Stimulated activated CD4-positive, alpha-beta T cell treated with anti-CD3 and anti-CD28 coated beads, Interleukin-4, amount 100 ng/mL, for 1 hour (primary cell): ENCODE data around the gene PHLDA3.
"Not testable (repeated sequence)": the region's sequence is repeated elsewhere in the genome, so short reads cannot be mapped to it uniquely, and the experiment has no call there.

Experiments
- DNase-seq: peaks from one replicate; pipeline ENCODE4 v3.0.0-alpha.2; 2020

The PHLDA3 gene

DNA sequence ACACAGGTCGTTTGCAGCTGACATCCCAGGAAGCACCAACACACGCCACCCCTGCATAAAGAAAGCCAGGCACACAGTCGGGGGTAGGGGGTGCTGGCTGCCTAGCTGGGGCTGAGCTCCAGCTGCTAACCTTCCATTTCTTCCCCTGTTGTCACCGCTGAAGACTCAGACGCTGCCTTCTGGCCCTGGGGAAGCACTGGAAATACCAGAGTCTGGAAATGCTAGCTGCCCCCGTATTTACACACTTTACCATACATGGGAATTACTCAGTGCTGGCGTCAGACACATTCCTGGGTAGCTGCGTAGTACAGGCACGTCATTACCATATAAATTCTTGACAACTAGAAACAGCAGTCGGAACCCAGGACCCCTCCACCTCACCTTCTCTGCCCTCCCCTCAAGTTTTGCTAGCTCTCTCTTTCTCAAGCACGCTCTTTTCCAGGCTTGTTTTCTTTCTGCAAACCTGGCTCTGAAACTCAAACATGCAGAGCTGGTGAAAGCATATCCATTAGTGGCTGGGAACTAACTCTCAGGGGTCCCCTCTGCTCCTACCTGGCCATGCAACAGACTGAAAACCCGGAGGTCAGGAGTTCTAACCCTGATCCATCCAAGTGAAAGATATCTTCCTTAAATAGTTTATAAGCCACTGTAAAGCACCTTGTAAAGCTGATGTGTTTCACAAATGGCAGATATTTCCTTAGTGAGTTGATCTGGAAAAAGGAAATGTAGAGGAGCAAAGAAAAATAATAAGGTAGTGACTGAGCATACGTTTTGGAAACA lies 34.6 kb upstream of the PHLDA3 start:
- no peak for DNase-seq

DNA sequence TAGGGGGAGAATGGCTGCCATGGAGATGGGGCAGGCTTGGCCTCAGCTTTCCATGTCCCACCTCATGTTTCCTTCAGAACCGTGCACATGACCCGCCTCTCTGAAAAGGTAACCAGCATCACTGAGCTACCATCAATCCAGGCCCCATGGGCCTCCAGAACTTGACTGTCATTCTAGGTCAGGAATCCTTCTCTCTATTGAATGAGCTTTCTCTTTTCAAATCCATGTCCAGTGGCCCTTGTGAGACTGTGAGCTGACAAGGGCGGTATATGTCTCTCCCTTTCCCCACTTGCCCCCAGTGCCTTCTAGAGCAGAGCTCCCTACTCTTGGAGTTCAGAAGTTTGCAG lies 33.5 kb upstream of the PHLDA3 start:
- DNase-seq = no peak

DNA sequence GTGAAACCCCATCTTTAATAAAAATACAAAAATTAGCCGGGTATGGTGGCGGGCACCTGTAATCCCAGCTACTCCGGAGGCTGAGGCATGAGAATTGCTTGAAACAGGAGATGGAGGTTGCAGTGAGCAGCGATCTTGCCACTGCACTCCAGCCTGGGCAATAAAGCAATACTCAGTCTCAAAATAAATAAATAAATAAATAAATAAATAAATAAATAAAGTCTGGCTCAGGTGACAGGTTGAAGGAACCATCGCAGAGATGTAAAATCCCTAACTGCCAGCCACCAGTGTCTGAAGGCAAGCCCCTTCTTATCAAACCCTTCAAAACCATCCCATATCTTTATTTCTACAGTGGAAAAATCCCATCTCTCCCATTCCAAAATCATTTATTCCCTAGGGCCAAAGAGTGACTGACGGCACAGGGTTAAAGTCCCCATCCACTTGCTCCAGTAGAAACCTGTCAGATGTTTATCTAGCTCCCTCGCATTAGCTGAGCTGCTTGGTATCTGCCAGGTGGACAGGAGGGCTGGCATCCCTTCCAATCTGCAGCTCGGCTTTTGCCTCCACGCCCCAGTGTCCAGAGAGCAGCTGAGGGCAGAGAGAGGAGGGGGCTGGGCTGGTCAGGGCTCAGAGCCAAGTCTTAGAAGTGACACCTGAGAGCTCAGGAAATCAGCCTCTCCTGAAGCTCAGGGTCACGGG lies 33.0 kb upstream of the PHLDA3 start:
- DNase-seq = no peak

DNA sequence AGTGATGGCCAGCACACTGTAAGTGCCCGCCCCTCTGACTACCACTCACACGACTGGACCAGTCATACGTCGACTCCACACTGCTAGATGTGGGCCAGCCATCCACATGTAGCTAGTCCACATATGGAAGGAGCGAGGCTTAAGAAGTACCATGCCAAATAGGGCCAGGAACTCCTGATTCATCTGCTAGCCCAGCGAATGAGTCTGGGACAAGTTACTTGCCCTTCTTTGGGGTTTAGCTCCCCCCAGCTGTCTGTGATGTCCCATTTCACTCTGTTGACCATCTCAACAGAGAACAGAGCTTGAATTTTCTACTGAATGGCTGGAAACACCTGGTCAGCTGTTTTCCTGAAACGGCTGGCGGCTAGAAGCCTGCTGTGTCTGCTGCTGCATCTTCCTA lies 32.2 kb upstream of the PHLDA3 start:
- DNase-seq = no peak

DNA sequence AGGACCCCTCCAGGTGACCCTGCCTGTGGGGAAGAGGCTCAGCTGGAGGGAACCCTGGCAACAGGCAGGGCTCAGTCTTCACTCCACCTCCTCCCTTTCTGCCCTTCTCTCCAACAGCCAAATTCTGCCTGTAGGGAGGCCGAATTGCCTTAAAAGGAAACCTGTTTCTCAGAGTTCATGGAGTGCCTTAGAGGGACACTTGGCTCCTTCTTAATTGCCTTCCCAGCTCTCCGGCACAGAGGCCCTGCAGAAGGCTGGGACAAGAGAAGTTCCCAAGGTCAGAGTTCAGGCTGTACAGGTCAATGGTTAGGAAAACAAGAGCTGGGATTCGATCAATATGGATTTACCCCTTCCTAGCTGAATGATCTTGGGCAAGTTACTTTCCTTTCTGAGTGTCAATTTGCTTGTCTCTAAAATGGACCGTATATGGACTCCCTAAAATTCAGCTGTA lies 31.7 kb upstream of the PHLDA3 start:
- no peak for DNase-seq

DNA sequence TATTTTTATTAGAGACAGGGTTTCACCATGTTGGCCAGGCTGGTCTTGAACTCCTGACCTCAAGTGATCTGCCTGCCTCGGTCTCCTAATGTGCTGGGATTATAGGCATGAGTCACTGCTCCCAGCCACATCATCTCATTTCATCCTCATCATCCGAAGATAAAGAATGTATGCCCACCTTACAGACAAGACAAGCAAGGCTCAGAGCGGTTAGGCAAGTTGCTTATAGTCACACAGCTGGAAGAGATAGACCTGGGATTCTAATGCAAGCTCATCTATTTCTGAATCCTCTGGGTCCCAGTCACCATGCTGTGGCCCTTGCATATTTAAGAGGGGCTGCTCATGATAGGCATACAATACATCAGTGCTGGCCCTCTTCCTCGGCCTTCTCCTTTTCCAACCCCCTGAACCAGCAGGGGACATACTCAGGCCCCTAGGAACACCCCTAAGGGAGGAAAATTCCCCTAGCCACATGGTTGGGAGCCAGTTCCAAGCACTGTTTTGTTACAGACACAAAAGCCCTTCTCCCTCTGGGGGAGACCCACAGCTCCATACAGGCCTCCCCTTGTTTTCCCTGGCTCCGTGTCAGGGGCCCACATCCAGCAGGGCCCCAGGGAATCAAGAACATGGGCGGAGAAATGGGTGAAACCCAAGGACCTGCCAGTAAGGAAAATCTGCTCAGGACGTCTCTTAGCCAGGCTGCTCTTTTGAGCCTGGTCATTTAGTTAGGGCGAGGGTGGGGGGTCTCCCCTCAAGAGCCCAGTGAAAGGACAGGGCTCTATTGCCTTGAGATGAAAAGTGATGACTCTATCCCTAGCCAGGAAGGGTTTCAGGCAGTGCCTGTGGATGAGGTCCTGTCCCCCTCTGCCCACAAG lies 31.0 kb upstream of the PHLDA3 start:
- no peak for DNase-seq

DNA sequence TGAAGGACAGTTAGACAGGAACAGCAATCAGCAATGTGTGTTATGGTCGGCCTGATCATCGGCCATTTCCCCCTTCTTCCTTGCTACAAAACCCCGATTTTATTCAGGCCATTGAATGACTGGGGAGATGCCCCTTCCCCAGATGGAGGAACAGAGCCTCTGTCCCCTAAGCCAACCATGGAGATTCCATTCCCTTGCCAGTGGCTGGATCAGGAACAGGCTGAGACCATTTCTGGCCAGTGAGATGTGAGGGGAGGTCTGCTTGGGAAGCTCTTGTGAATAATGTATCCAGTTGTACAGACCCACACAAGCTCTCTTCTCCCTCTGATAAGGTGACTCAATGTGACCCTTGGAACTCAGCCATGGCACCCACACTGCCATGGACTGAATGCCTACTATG lies 30.2 kb upstream of the PHLDA3 start:
- no peak for DNase-seq

DNA sequence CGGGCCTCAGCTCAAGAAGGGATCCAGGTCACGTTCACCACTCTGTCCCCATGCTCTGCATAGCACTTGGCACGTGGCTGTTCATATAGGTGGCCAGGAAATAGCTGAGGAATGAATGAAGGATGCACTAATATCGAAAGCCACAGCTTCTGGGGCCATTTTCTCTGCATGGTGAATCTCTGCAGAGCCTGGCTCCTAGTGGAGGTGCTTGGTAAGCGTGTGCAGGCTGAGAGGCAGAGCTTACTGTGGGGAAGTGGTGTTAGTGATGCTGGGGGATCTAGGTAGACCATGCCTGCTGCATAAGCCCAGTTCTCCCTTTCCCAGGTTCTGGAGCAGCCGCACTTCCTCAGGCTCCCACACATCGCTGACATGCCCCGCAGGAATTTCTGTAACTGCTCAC lies 29.6 kb upstream of the PHLDA3 start:
- no peak for DNase-seq

DNA sequence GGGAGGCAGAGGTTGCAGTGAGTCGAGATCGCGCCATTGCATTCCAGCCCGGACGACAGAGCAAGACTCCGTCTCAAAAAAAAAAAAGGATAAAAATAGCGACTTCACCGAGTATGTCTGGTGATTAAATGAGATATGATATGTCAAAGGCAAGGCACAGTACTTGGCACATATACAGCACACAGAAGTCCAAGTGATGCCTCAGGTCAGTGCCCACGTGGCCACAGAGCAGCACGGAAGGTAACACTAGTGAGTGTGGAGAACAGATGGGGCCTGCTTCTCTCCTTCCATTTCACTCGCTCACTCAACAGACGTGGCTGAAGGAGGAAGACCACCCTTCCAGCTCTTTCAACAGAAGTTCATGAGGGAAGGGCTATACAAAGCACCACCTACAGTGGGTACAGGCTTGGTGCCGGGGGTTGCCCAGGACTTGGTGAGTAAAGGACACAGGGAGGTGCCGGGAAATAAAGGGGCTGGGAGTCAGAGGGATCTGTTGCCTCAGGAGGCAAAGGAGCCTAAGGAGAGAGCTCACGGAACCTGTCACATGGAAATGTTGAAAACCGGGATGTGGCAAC lies 29.0 kb upstream of the PHLDA3 start:
- DNase-seq = no peak

DNA sequence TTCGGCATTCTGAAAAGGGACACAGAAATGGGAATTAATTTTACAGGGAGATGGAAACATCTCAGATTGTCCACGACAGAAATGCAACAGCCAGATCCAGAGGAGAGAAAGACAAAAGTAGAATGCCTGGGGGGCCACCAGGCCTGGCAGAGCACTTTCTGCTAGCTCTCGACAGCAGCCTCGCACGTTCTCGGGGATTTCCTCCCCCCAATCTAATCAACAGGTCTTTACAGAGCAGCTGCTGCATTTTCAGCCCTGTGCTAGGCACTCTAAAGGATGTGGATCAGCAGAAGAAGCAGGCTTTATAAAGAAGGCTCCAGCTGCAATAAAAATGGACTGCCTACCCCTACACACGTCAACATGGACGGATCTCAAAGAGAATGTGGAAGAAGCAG lies 27.3 kb upstream of the PHLDA3 start:
- no peak for DNase-seq

DNA sequence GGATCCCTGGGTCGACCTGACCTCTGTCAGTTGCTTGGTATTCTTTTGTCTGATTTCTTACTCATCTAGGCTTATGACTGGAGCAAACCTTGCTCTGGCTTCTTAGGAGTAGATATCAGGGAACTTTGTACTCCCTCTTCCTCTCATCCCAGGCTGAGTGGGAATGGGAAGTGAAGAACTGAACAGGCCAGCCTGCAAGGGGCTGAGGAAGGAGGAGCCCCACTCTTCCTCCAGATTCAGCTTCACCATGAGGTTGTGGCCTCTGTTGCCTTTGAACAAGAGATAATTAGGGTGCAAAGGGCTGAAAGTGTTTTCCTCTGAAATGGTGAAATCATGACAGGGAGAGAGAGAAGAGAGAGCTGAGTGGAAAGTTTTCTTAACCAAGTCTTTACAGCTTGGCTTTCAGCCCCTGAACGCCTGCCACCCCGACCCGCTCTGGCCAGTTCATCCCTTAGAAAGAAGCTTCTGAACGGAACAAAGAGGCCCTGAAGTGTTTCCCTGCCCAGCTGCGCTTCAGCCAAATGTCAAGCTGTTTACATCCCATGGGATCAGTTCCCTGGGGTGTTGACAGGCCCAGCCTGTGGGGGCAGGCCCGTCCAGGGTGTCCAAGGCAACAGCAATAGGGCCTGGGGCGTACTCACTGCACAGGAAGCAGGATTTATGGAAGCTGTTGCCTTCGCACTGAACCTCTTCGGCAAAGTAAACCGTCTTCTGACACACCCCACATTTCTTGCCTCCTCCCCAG lies 26.7 kb upstream of the PHLDA3 start:
- DNase-seq = no peak

DNA sequence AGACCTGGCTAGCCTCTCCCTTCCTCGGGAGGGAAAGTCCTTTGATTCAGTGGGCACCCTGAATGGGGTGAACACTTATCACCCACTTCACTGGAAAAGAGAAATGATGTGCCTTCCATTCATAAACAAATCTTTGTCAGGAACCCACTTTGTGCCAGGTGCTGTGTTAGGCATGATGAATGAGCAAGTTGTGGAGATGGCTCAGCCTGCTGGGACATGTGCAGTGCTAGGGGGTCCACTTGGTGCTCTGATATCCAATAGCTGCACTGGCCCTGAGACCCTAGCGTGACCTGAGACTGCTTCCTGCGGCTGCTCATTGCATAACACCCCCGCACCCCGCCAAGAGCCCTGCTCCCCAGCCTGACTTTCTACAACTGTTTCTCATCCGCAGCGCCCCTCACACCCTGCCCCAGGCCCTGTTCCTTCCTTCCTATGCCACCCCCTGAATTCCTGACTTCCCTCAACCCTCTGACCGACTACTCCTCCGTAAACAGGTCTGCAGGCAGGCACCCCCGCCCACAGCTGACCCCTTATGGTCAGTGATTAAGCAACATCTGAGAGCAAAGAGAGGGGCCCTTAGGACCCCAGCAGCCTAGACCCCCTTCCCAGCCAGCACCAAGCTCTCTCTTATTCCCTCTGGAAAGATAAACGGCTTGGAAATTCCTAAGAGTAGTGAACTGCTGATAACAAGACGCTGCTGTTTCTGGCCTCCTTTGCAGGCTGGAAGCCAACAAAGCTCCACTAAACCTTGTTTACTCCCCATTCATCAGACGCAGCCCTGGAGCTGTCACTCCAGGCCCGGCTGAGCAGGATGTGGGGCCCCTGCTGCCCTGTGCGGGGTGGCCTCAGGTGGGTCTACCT lies 25.0 kb upstream of the PHLDA3 start:
- DNase-seq = no peak

DNA sequence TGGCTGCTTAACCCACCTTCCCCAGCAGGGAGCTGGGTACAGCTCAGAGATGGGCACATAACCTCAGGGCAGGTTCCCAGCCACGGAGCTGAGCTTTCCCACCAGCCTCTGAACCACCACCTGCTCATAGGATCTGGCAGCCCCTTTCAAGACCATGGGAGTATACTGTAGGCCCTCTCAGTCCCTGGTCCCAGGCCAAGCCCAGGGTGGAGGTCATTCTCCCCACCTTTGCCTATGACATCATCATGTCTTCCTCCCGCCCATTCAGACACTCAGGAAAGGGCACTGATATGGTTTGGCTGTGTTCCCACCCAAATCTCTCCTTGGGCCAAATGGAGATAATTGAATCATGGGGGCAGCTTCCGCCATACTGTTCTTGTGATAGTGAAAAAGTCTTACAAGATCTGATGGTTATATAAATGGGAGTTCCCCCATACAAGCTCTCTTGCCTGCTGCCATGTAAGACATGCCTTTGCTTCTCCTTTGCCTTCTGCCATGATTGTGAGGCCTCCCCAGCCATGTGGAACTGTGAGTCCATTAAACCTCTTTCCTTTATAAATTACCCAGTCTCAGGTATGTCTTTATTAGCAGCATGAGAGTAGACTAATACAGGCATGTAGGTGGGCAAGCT lies 24.2 kb upstream of the PHLDA3 start:
- DNase-seq = not testable (repeated sequence)

DNA sequence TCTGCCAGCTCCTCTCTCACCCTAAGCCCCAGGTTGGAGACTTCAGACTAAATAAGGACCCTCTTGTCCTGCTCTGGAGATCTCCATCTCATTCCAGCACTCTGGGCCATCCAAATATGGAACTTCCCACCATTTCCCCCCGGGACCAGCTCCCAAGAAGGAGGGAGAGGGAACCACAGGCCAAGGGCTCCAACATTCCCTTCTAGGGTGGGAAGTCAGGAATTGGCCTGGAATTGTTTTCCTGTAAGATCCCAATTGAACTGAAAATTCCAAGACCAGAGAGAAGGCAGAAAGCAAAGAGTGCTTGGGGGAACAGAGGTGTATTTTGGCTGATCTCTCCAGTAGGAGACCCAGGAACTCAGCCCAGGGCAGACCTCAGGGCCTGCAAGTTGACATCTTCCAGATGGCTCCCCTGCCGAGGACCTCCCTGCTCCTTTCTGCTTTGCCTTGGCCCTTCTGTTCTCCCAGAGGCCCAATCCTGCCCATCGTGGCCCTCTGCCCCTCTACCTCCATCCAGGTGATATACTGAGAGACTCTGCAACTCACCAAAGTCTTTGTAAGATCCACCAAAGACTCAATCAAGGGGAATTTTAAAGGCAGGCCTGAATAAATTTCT lies 23.0 kb upstream of the PHLDA3 start:
- no peak for DNase-seq

DNA sequence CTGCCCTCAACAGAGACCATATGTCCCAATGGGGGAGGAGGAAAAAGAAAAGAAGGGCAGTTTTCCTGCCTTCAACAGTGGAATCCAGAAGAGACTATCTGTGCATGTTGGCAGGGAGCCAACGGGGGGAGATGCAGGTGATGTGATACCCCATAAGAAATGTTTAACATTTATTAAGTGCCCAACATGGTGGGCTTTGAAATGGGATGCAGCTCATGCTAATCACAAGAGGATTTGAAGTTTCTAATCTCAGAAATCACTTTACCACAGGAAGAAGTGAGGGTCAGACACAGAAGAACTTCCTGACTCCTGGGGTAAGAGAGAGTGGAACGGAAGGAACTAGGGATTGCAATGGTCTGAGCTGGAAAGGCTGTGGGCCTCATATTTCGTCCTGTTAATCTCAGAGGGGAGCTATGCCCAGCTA lies 21.7 kb upstream of the PHLDA3 start:
- no peak for DNase-seq

DNA sequence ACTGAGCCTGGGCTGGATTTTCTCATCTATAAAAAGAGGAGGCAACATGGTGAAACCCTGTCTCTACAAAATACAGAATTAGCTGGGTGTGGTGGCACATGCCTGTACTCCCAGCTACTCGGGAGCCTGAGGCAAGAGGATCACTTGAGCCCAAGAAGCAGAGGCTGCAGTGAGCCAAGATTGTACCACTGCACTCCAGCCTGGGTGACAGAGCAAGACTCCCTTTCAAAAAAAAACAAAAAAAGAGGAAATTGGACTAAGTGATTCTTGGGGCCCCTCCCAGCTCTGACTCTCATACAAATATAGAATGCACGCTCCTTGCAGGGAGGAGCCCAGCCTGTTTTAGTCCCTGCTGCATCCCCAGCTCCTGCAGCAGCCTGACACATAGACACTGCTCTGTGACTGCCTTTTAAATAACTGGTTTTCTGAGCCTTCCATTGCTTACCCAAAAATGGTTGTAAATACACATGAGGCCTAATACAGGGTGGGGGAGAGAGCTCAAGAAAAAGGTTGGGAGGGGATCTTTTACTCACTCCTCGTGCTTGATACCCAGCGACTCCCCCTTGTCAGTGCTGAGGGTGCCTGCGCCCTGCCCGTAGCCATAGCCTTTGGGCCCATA lies 20.8 kb upstream of the PHLDA3 start:
- no peak for DNase-seq

DNA sequence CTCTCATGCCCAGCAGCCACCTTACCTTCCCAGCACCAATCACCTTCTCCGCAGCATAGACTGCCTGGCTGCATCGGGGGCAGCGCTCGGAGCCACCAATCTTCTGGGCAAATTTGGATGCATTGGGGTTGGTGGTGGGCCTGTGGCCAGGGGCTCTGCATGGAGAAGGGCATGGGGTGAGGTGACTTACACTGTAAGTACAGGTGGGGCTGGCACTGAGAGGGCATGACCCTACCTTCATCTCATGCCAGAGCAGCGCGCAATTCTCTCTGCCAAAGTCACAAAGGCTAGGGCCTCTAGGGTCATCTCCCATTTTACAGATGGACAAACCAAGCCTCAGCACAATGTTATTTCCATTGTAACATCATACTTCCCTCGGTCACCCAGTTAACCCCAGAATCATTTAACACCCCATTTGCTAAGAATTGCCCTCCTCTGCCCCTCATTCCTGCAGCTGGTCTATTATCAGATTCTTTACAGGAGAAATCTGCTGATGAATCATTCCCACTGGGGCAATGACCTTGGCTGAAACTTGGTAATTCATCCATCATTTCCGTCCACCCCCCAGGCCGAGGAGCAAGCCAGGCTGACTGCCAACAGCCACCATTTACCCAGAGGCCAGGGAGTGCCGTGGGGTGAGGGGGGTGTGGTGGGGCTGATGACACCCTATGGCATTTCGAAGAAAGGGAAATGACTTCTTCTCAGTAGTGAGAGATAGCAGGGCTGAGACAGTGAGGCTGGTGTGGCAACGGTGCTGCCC lies 20.0 kb upstream of the PHLDA3 start:
- no peak for DNase-seq

DNA sequence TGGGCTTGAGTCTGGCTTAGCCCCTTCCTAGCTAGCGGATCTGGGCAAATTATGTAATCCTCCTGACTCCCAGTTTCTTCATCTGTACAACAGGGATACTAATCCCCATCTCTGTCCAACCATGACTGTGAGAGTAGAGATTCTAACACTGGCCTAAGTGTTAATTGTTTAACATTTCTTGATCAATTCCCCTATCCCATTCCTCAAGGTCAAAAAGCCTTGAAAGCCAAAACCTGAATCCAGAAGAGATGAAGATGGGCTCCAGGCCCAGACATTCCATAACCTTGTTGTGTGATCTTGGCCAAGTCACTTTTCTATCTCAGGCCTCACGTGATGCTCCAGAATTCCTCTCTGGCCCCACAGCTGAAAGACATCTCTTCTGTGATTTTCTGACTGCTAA lies 18.8 kb upstream of the PHLDA3 start:
- no peak for DNase-seq

DNA sequence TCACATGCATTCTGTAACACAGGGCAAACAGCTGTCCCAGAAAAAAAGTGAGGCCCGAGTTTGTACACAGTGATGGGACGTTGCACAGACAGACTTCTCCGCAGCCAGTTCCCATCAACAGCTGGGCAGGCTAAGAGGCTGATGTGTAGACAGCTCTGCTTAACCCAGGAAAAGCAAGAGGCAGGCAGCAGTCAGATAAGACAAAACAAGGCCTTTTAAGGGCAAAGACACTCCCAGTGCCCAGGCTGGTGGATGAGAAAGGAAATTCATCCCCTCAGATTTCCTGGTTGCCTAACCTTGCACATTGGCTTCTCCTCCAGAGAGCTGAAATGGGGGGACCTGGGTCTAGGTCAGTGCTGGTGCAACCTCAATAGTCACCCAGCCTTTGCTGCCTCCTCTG lies 17.2 kb upstream of the PHLDA3 start:
- DNase-seq = no peak
